ENCODE results near the gene PTPRU.

Gene PTPRU

GRCh38 chr1:29324771-29325351, 88.5 kb downstream of the PTPRU start:
- TF ChIP-seq MYC (IDR thresholded peaks at IDR 0.05; ENCODE audit: low read depth, low read length): no peak
- TF ChIP-seq MAX (IDR thresholded peaks at IDR 0.05; ENCODE audit: low read depth, low read length): no peak
- TF ChIP-seq POLR2A (IDR thresholded peaks at IDR 0.05; ENCODE audit: extremely low read depth, insufficient read length): no peak
- no peak for TF ChIP-seq CTCF (IDR thresholded peaks at IDR 0.05; ENCODE audit: low read depth, low read length)
- peak; percentile 11 for DNase-seq (ENCODE audit: low read depth)
- no peak overlapping the region for H3K4me3 ChIP-seq (ENCODE audit: low read depth, low read length)

GRCh38 chr1:29325675-29326074, 89.4 kb downstream of the PTPRU start:
- no peak overlapping the region for H3K4me3 ChIP-seq (ENCODE audit: low read depth, low read length)
- no peak for DNase-seq (ENCODE audit: low read depth)
- TF ChIP-seq POLR2A (IDR thresholded peaks at IDR 0.05; ENCODE audit: extremely low read depth, insufficient read length): no peak
- no peak for TF ChIP-seq MAX (IDR thresholded peaks at IDR 0.05; ENCODE audit: low read depth, low read length)
- TF ChIP-seq CTCF (IDR thresholded peaks at IDR 0.05; ENCODE audit: low read depth, low read length): no peak
- TF ChIP-seq MYC (IDR thresholded peaks at IDR 0.05; ENCODE audit: low read depth, low read length): no peak

GRCh38 chr1:29326123-29326522, 89.8 kb downstream of the PTPRU start:
- no peak for DNase-seq (ENCODE audit: low read depth)
- no peak overlapping the region for H3K4me3 ChIP-seq (ENCODE audit: low read depth, low read length)
- no peak for TF ChIP-seq MYC (IDR thresholded peaks at IDR 0.05; ENCODE audit: low read depth, low read length)
- no peak for TF ChIP-seq MAX (IDR thresholded peaks at IDR 0.05; ENCODE audit: low read depth, low read length)
- no peak for TF ChIP-seq POLR2A (IDR thresholded peaks at IDR 0.05; ENCODE audit: extremely low read depth, insufficient read length)
- TF ChIP-seq CTCF (IDR thresholded peaks at IDR 0.05; ENCODE audit: low read depth, low read length): no peak

GRCh38 chr1:29327223-29327935, 91.1 kb downstream of the PTPRU start:
- no peak overlapping the region for H3K4me3 ChIP-seq (ENCODE audit: low read depth, low read length)
- no peak for DNase-seq (ENCODE audit: low read depth)
- no peak for TF ChIP-seq CTCF (IDR thresholded peaks at IDR 0.05; ENCODE audit: low read depth, low read length)

GRCh38 chr1:29329022-29329775, 92.9 kb downstream of the PTPRU start:
- H3K4me3 ChIP-seq (ENCODE audit: low read depth, low read length): no peak overlapping the region
- TF ChIP-seq POLR2A (IDR thresholded peaks at IDR 0.05; ENCODE audit: extremely low read depth, insufficient read length) (no peak), MAX (IDR thresholded peaks at IDR 0.05; ENCODE audit: low read depth, low read length) (no peak)
- DNase-seq (ENCODE audit: low read depth): no peak

GRCh38 chr1:29330089-29330488, 93.8 kb downstream of the PTPRU start:
- TF ChIP-seq CTCF (IDR thresholded peaks at IDR 0.05; ENCODE audit: low read depth, low read length) (no peak), MYC (IDR thresholded peaks at IDR 0.05; ENCODE audit: low read depth, low read length) (no peak), POLR2A (IDR thresholded peaks at IDR 0.05; ENCODE audit: extremely low read depth, insufficient read length) (no peak), MAX (IDR thresholded peaks at IDR 0.05; ENCODE audit: low read depth, low read length) (no peak)
- no peak for DNase-seq (ENCODE audit: low read depth)
- H3K4me3 ChIP-seq (ENCODE audit: low read depth, low read length): no peak overlapping the region
